ENCODE results near the gene ZNF581.

- no peak for TF ChIP-seq ATF3 (IDR thresholded peaks at IDR 0.05)
- TF ChIP-seq CTCF (IDR thresholded peaks at IDR 0.05; ENCODE audit: low read depth, low read length, missing input control): no peak
- TF ChIP-seq REST (IDR thresholded peaks at IDR 0.05): no peak
- TF ChIP-seq TAF1 (conservative IDR thresholded peaks at IDR 0.05): no peak
- no peak for TF ChIP-seq GABPA (IDR thresholded peaks at IDR 0.05 in 1 of 2, conservative IDR thresholded peaks at IDR 0.05 in 1 of 2)
These were observed 27.6 kb downstream of the ZNF581 start for GRCh38 chr19:55671054-55671378.

Data from liver (tissue), 3 donors.